ENCODE data around the gene RO60. TPM values are rescaled to one million over a fixed set of nuclear protein-coding genes. Genes with fewer than 3 reads are reported as not detected.
A peak's percentile ranks its signal among the peaks of the same experiment; 100 is the strongest.

RO60 gene
- total RNA-seq, result 66.4 and 78.2 TPM in 2 replicates
- 67.9 TPM for total RNA-seq (2013)
- 8.2 and 11.6 TPM in 2 replicates for polyA plus RNA-seq
- polyA minus RNA-seq, result 34.4 and 41.1 TPM in 2 replicates

DNA sequence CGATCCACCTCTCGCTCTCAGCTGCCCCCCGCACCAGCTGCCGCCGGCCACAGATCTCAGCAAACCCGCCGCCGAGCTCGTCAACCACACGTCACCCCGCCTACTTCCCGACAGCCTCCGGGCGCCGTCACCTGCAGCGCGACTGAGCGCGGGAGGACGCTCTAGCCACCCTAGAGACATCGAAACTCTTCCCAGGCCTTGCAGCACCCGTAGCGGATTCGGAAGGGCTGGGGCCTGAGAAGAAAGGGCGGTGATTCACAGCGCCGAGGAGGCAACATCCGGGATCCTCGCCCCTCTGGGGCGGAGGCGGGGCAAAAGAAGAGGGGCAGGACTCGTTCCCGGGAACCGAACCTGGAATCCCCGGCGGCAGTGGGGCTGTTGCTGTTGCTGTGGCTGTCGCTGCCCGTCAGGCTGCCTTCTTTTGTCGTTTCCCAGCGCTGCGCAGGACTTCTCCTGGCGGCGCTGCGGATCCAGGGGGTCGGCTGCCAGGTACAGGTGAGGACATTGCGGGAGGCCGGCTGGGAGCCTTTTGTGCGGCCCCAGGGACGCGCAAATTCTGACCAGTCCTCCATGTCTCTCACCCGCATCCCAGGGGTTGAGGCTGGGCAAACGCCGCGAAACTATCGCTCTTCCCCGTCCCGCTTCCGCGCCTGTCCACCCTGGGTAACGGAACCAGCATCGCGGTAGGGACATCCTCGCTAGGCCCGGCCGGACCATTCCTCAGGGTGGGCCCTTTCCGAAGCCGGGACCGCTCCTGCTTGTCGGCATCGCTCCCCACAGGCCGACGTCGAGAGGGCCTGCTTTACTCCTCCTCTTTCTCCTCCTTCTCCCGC is at the start of gene RO60, which contains the start of gene UCHL5:
Gene RO60, plus strand, starts transcription at position 331 of the 833 bp plus-strand sequence. CDS start 9,443 bp downstream, outside the sequence.
Gene UCHL5, minus strand, starts transcription at position 79 of the 833 bp plus-strand sequence. CDS start 100 bp downstream, outside the sequence.
- H3K4me2 ChIP-seq (replicated peaks; ENCODE audit: low read depth, low read length, poor library complexity, severe bottlenecking), result peak within 1 kb of the TSS; percentile 91
- H3K9me3 ChIP-seq (ENCODE audit: control extremely low read depth in 1 of 3, control insufficient read depth in 2 of 3, insufficient read depth in 1 of 3, low read length in 2 of 3), result peaks cover 0 to 2% (median 0%) of the 10 kb centered on the region in 3 donors
- intact Hi-C loops (cut with micrococcal nuclease), result loop anchor here (1.0 to 5.0 kb wide), 8 partner anchors 46 to 1229 kb away; partner anchors contain the start of genes CDC73, GLRX2 and RGS1
- H3K4me3 Mint-ChIP-seq, result peak within 1 kb of the TSS; percentile 98
- peaks cover 51% of the 10 kb centered on the region for H3K4me1 Mint-ChIP-seq
- ChIA-PET POLR2A (interaction anchor here (1.6 to 1.8 kb wide), 2 partner anchors 63 to 252 kb away, joined by 9 to 14 read pairs; partner anchors contain the start of gene CDC73), CTCF (interaction anchor here (0.8 to 2.3 kb wide), 11 partner anchors 10 to 585 kb away, joined by 3 to 20 read pairs (median 8); partner anchors contain the start of genes CDC73 and RGS2)
- no peaks in the 10 kb centered on the region for H3K27me3 ChIP-seq (replicated peaks in 1 of 4; ENCODE audit: control extremely low read depth in 1 of 4, control insufficient read depth in 3 of 4, insufficient read depth in 4 of 4, low read length in 3 of 4)
- TF ChIP-seq CTCF (IDR thresholded peaks at IDR 0.05) (no peak), EZH2 (IDR thresholded peaks at IDR 0.05; ENCODE audit: borderline replicate concordance, insufficient read depth, low read depth, low read length, poor library complexity, severe bottlenecking) (no peak)
- DNase-seq (peak; percentile 96), ATAC-seq (ENCODE audit: low read depth) (peak; percentile 95)
- H3K27ac Mint-ChIP-seq, result peak within 1 kb of the TSS; percentile 99
- H3K79me2 ChIP-seq (ENCODE audit: control insufficient read depth, insufficient read depth, low read length), result peaks cover 93% of the 10 kb centered on the region
- H3K27ac ChIP-seq (ENCODE audit: low read length in 2 of 2), result peak within 1 kb of the TSS; percentile 89 to 94
- peak within 1 kb of the TSS; percentile 62 to 99 (median 91) for H3K4me3 ChIP-seq (ENCODE audit: control extremely low read depth in 1 of 5, extremely low read depth in 1 of 5, insufficient read depth in 1 of 5, low read depth in 2 of 5, low read length in 4 of 5)
- H3K9ac ChIP-seq (ENCODE audit: low read length), result peak within 1 kb of the TSS; percentile 99
- peaks cover 12% of the 10 kb centered on the region for H4K20me1 ChIP-seq (ENCODE audit: control insufficient read depth, insufficient read depth, low read length, poor library complexity, severe bottlenecking)
- no peaks in the 10 kb centered on the region for H3K36me3 ChIP-seq (replicated peaks in 1 of 2; ENCODE audit: control extremely low read depth in 1 of 2, control insufficient read depth in 1 of 2, extremely low read depth in 1 of 2, insufficient read depth in 2 of 2, low read length in 1 of 2)
- H3K4me1 ChIP-seq (ENCODE audit: control insufficient read depth in 2 of 2, insufficient read depth in 2 of 2, low read length in 2 of 2), result peaks cover 21 to 25% of the 10 kb centered on the region in 2 donors
- under 1% methylated on average over 73 of the region's 74 CpGs for WGBS (ENCODE audit: insufficient coverage)
- H2AFZ ChIP-seq (ENCODE audit: insufficient read depth, low read depth, low read length, poor library complexity, severe bottlenecking), result peak within 1 kb of the TSS; percentile 95
- H3K9me3 Mint-ChIP-seq (ENCODE audit: insufficient read depth), result no peaks in the 10 kb centered on the region
- H3K27me3 Mint-ChIP-seq, result no peaks in the 10 kb centered on the region
